Retina (tissue), 1 donor: ENCODE data around the gene MERTK.
"Not testable (repeated sequence)": the region's sequence is repeated elsewhere in the genome, so short reads cannot be mapped to it uniquely, and the experiment has no call there.

Experiments used
- DNase-seq: peaks from one replicate; pipeline ENCODE4 v3.0.0-alpha.2; 2016

The MERTK gene

GRCh38 chr2:111946294-111947114, 48.1 kb downstream of the MERTK start:
- no peak for DNase-seq

DNA sequence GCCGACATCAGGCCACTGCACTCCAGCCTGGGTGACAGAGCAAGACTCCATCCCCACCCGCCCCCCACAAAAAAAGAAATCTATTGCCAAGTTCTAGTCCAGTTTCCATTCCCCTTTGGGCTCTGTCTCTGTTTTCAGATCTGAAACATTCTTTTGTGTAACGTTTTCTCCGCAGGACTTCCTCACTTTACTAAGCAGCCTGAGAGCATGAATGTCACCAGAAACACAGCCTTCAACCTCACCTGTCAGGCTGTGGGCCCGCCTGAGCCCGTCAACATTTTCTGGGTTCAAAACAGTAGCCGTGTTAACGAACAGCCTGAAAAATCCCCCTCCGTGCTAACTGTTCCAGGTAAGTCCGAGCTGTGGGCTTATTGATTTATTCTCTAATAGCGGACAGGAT, 48.8 kb downstream of the MERTK start:
- no peak for DNase-seq

- DNase-seq, result no peak
Observed at GRCh38 chr2:111948832-111949231, 50.4 kb downstream of the MERTK start.

GRCh38 chr2:111950236-111950635, 51.8 kb downstream of the MERTK start:
- DNase-seq, result no peak

DNA sequence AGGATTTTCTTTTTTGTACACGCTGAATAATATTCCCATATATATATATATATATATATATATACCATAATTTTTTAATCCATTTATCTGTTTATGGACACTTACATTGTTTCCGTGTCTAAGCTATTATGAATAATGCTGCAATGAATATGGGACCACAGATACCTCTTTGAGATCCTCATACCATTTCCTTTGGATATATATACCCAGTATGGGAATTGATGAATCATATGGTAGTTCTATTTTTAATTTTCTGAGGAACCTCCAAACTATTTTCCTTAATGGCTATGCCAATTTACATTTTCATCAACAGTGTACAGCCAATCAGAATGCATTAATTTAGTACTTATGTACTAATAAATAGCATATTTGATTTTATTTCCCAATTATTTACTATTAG, 53.1 kb downstream of the MERTK start:
- no peak for DNase-seq

DNA sequence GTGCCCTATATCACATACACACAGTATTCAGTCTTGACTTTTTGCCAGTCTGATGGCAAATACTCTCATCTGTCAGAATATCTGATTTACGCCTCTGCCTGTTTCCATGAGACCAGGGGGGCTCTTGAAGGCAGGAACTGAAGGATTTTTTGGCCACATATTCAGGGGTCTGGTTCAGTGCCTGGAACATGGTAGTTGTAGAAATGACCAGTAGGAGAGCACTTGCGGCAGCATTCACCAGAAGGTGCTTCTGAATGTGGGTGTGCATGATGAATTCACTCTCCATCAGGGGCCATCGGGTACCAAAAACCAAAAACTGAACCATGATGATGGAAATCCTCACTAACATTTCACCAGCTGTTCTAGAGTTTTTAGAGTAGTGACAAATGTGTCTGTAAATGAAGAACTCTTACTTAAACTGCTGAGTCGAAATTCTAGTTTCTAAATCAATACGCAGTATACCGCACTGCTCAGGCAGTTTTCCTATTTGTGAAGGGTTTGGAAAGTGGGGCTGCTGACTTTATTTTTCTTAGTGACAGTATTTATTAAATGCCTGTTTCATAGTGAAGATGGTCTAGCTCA, 54.6 kb downstream of the MERTK start:
- no peak for DNase-seq

GRCh38 chr2:111954602-111955332, 56.4 kb downstream of the MERTK start:
- DNase-seq, result no peak

DNA sequence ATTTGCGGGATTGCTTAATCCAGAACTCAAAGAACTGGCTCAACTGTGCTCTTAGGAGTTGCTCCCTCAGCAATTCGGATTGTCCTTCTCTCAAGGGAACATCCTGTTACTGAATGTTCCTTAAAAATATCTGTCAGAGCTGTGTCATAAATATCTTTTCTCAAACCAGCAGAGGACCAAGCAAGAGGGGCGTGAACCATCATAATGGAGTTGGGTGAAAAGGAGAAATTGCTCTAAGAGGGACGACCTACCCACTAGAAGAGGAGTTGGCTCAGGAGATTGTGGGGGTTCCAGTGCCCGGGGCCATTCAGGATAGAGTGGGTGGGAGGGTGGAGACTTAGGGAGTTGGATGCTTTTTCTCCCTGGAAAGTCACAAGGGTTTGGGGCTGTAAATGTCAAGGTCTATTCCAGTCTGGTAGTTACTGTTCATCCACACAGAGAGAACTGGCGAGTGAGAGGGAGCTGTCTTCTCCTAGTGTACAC, 59.5 kb downstream of the MERTK start:
- DNase-seq, result no peak

GRCh38 chr2:111958901-111959300, 60.5 kb downstream of the MERTK start:
- DNase-seq, result no peak

DNA sequence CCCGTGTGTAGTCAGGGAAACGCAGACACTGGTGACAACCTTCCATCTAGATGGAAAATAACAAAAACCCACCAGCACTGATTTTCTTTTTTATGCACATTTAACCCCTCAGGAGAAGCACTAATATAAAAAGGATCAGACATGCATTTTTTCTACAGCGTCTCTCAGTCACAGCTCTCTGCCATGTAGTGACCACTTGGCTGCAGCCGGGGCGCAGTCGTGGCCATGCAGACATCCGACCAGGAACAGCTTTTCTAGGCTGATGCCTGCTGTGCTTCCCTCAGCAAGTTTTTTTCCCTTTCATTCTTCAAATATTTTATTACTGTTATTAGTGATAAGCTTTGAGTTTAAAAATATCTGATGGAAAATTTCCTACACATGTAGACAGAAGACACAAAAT, 63.3 kb downstream of the MERTK start:
- no peak for DNase-seq

DNA sequence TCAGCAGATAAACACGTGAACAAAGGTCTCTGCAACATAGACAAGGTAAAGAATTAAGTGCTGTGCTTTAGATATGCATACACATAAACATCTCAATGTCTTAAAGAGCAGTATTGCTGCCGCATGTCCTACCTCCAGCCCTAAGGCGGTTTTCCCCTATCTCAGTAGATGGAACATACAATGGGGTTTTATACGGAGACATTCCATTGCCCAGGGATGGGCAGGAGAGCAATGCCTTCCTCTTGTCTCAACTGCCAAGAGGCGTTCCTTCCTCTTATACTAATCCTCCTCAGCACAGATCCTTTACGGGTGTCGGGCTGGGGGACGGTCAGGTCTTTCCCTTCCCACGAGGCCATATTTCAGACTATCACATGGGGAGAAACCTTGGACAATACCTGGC, 64.7 kb downstream of the MERTK start:
- not testable (repeated sequence) for DNase-seq

GRCh38 chr2:111963508-111963907, 65.1 kb downstream of the MERTK start:
- DNase-seq, result not testable (repeated sequence)

DNA sequence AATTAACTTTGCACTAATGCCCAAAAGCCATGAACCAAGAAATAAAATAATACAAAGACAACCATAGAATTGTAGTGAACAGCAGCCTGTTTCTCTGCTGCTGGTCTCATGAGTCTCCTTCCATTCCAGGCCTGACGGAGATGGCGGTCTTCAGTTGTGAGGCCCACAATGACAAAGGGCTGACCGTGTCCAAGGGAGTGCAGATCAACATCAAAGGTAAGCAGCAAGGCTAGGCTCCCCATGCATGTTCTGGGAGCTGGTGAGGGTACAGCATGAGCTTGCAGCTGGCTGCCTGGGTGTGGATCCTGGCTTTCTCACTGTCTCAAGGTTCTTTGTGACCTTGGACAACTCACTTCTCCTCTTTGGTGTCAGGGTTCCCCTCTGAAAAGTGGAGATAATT, 66.7 kb downstream of the MERTK start:
- no peak for DNase-seq

DNA sequence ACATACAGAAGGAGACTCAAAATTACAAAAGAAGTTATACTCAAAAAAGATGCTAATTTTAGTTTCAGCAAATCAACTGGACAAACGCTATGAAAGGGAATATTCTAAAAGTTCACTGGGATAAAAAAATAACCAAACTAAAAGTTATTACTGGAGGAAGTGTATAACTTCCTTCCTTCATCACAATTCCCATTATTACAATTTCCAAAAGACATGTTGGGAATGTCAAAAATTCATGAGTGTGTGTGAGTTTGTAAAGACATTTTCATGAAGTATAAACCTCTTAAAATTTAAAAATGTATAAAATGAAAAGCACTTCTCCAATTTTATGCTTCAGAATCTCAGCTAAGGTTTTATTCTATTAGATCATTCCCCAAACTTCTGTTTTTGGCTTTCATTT, 67.8 kb downstream of the MERTK start:
- DNase-seq, result no peak

DNA sequence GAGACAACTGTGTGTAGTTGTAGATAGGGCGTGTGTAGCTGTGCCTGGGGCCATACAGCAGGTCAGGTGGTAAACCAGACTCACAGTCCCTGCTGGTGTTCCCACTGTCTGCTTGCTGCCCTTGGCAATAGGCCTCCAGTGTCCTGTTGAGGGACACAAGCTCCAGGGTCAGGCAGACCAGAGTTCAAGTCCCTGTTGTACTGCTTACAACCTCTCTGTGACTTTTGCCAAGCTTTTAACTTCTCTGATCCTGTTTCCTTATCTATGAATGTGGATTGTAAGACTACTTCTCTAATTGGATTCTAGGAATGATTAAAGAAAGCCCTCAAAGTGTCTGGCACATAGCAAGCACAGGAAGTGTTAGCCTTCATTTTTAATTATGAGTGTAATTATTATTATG, 68.6 kb downstream of the MERTK start:
- DNase-seq, result no peak

DNA sequence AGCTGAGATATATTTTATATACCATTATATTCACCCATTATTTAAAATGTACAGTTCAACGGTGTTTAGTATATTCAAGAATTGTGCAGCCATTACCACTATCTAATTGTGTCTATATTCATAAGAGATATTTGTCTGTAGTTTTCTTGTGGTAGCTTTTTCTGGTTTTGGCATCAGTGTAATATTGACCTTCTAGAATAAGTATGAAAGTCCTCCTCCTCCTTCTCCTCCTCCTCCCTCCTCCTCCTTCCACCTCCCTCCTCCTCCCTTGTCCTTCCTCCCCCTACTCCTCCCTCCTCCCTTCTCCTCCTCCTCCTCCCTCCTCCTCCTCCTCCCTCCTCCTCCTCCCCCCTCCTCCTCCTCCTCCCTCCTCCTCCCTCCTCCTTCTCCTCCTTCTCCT, 72.0 kb downstream of the MERTK start:
- DNase-seq, result no peak

- no peak for DNase-seq
Observed at GRCh38 chr2:111972955-111973565, 74.7 kb downstream of the MERTK start.

- no peak for DNase-seq
Observed at GRCh38 chr2:111973701-111974100, 75.3 kb downstream of the MERTK start.

- DNase-seq, result no peak
Observed at GRCh38 chr2:111975053-111975552, 76.7 kb downstream of the MERTK start.

DNA sequence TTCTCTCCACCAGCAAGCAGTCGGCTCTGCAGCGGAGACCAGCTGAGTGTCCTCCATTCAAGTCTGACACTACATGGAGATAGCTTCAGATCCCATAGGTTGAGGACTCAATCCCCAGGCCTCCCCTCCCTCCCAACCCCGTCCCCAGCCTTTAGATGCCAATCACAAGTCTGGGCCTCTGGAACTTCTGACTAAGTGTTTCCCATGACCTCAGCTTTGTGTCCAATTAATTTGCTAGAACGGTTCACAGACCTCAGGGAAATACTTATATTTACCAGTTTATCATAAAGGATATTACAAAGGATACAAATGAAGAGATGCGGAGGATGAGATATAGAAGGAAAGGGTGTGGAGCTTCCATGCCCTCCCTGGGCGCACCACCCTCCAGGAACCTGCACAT, 77.4 kb downstream of the MERTK start:
- no peak for DNase-seq

DNA sequence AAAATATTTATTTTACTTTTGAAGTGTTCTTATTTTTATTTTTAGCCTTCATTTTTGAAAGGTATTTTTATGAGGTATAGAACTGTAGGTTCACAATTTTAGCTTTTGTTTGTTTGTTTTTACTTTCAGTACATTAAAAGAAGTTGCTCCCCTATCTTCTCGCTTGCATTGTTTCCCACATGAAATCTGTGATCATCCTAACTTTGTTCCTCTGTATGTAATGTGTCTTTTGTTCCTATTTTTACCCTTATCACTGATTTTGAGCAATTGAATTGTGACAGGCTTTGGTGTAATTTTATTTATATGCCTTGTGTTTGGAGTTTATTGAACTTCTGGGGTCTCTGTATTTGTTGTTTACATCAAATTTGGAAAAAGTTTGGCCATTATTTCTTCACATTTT, 78.8 kb downstream of the MERTK start:
- no peak for DNase-seq

DNA sequence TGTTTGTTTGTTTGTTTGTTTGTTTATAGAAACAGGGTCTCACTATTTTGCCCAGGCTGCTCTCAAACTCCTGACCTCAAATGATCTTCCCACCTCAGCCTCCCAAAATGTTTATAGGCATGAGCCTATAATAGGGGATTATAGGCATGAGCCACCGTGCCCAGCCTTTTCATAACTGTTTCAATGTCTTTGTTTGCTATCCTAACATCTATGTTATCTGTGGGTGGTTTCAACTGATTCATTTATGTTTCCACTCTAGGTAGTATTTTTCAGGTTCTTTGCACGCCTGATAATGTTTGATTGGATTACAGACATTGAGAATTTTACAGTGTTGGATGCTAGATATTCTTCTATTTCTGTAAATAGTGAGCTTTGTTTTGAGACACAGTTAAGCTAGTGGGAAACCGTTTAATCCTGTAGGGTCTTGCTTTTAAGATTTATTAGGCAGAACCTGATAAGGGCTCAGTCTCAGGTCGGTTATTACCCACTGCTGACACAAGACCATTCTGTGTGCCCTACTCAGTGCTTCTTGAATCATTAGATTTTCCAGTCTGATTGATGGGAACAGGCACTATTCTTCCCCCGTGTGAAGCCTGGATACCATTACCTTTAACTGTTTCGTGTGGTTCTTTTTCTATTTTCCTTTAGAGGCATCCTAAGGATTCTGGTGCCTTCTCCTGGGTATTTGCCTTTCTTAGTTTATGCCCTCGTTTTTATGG, 80.2 kb downstream of the MERTK start:
- DNase-seq, result no peak

- no peak for DNase-seq
Observed at GRCh38 chr2:111981666-111982065, 83.3 kb downstream of the MERTK start.
